Liver (tissue), 9 donors: ENCODE data around the gene CHRNB2. TPM values are rescaled to one million over a fixed set of nuclear protein-coding genes. Genes with fewer than 3 reads are reported as not detected.

ENCODE experiments used
- DNase-seq: peaks from one replicate; pipeline ENCODE4 v3.0.0-alpha.2; 2017; ENCODE audit warnings: low spot score
- H3K27ac ChIP-seq, 2 donors: one replicate each; pipeline ENCODE4 v1.7.0; 2013; ENCODE audit warnings: inconsistent platforms in 2 of 2, low read length in 2 of 2, control low read depth in 1 of 2, low read depth in 1 of 2, mild to moderate bottlenecking in 1 of 2
- H3K27me3 ChIP-seq, 4 donors: one replicate each; pipeline versions ENCODE4 v1.6.1 to v1.7.0; 2013; ENCODE audit warnings: low read length in 3 of 4, inconsistent platforms in 1 of 4, mild to moderate bottlenecking in 1 of 4, moderate library complexity in 1 of 4; ENCODE audit not compliant: control insufficient read depth in 4 of 4, insufficient read depth in 4 of 4
- H3K36me3 ChIP-seq, 4 donors: one replicate each; pipeline versions ENCODE4 v1.6.1 to v1.7.0; 2013; ENCODE audit warnings: low read length in 3 of 4, mild to moderate bottlenecking in 3 of 4, low read depth in 1 of 4, moderate library complexity in 1 of 4; ENCODE audit not compliant: control insufficient read depth in 4 of 4, insufficient read depth in 3 of 4
- H3K4me1 ChIP-seq, 4 donors: one replicate each; pipeline versions ENCODE4 v1.6.1 to v1.7.0; 2013; ENCODE audit warnings: low read length in 3 of 4, mild to moderate bottlenecking in 3 of 4, moderate library complexity in 1 of 4; ENCODE audit not compliant: control insufficient read depth in 4 of 4, insufficient read depth in 4 of 4
- H3K4me3 ChIP-seq, 3 donors: one replicate each; pipeline versions ENCODE4 v1.6.1 to v1.7.0; 2013; ENCODE audit warnings: low read length in 3 of 3, control low read depth in 1 of 3, low read depth in 1 of 3, mild to moderate bottlenecking in 1 of 3
- H3K9ac ChIP-seq, 2 donors: one replicate each; pipeline ENCODE4 v1.7.0; 2013; ENCODE audit warnings: low read length in 2 of 2, mild to moderate bottlenecking in 2 of 2, moderate library complexity in 2 of 2, control low read depth in 1 of 2, low read depth in 1 of 2
- H3K9me3 ChIP-seq, 4 donors: one replicate each; pipeline versions ENCODE4 v1.6.1 to v1.7.0; 2013; ENCODE audit warnings: low read length in 3 of 4; ENCODE audit not compliant: control insufficient read depth in 4 of 4
- ATF3 ChIP-seq: IDR thresholded peaks from 2 replicates; pipeline ENCODE4 v1.6.1; 2016; ENCODE audit warnings: antibody characterized with exemption
- CTCF ChIP-seq: fragments of 150-350 bp; IDR thresholded peaks from 2 replicates; pipeline ENCODE4 v1.5.1; 2017; ENCODE audit warnings: improper control_type of control experiment, low read depth, low read length; ENCODE audit not compliant: missing input control
- EGR1 ChIP-seq, 2 donors: IDR thresholded peaks; 2 replicates each; pipeline ENCODE4 v1.6.1; 2016 to 2018; ENCODE audit warnings: antibody characterized with exemption in 2 of 2, low read depth in 2 of 2
- FOXA1 ChIP-seq: IDR thresholded peaks from 2 replicates; pipeline ENCODE4 v1.6.1; 2016; ENCODE audit warnings: antibody characterized with exemption
- FOXA2 ChIP-seq: IDR thresholded peaks from 2 replicates; pipeline ENCODE4 v1.6.1; 2016; ENCODE audit warnings: antibody characterized with exemption
- GABPA ChIP-seq, 2 donors: IDR thresholded peaks in 1 of 2; conservative IDR thresholded peaks in 1 of 2; 2 replicates each; pipeline ENCODE4 v1.6.1; 2016; ENCODE audit warnings: antibody characterized with exemption in 2 of 2, mild to moderate bottlenecking in 1 of 2, moderate library complexity in 1 of 2
- HNF4A ChIP-seq, 2 donors: conservative IDR thresholded peaks; 2 replicates each; pipeline ENCODE4 v1.6.1; 2016; ENCODE audit warnings: antibody characterized with exemption in 2 of 2, mild to moderate bottlenecking in 2 of 2
- HNF4G ChIP-seq: IDR thresholded peaks from 2 replicates; pipeline ENCODE4 v1.6.1; 2016; ENCODE audit warnings: antibody characterized with exemption
- JUND ChIP-seq, 2 donors: IDR thresholded peaks; 2 replicates each; pipeline ENCODE4 v1.6.1; 2016; ENCODE audit warnings: antibody characterized with exemption in 2 of 2
- NR2F2 ChIP-seq: IDR thresholded peaks from 2 replicates; pipeline ENCODE4 v1.6.1; 2016; ENCODE audit warnings: antibody characterized with exemption
- RAD21 ChIP-seq, 2 donors: IDR thresholded peaks; 2 replicates each; pipeline ENCODE4 v1.6.1; 2016; ENCODE audit warnings: antibody characterized with exemption in 2 of 2, mild to moderate bottlenecking in 2 of 2
- RXRA ChIP-seq, 2 donors: IDR thresholded peaks; 2 replicates each; pipeline ENCODE4 v1.6.1; 2017 to 2018; ENCODE audit warnings: antibody characterized with exemption in 2 of 2, mild to moderate bottlenecking in 1 of 2
- SP1 ChIP-seq: IDR thresholded peaks from 2 replicates; pipeline ENCODE4 v1.6.1; 2018; ENCODE audit warnings: antibody characterized with exemption, mild to moderate bottlenecking
- TAF1 ChIP-seq: conservative IDR thresholded peaks from 2 replicates; pipeline ENCODE4 v1.6.1; 2016; ENCODE audit warnings: antibody characterized with exemption, mild to moderate bottlenecking
- YY1 ChIP-seq: IDR thresholded peaks from 2 replicates; pipeline ENCODE4 v1.6.1; 2016; ENCODE audit warnings: antibody characterized with exemption, mild to moderate bottlenecking
- WGBS: extraction: QIAGEN DNeasy Blood & Tissue Kit; methylation state at CpG from one replicate; pipeline ENCODE4 v1.1.7; 2013; 5-methylcytosine and 5-hydroxymethylcytosine counted together
- polyA plus RNA-seq, 2 donors: library from polyadenylated mRNA; stranded (reverse) in 1 of 2; unstranded in 1 of 2; fragments of 200-250 nt in 1 of 2; fragments of >200 nt in 1 of 2; fragmentation: Nextera tagmentation in 1 of 2; extraction: Ambion mirVana in 1 of 2; gene quantifications; one replicate each; pipeline versions ENCODE4 v1.2.1 to v1.2.3, GENCODE V29; 2013 to 2015
- total RNA-seq, 2 donors: library from RNA; depleted of rRNA; stranded (reverse); fragments of >200 nt; gene quantifications; one replicate each; pipeline ENCODE4 v1.2.3, GENCODE V29; 2014
- TF ChIP-seq, protein P1 (sequence below): IDR thresholded peaks from 2 replicates; pipeline ENCODE4 v1.6.1; 2016; ENCODE audit warnings: antibody characterized with exemption
- TF ChIP-seq, protein P2 (sequence below): IDR thresholded peaks from 2 replicates; pipeline ENCODE4 v1.6.1; 2016; ENCODE audit warnings: antibody characterized with exemption, mild to moderate bottlenecking
- donor health status: healthy.
- donor health status: healthy.
- donor health status: healthy.
- donor health status: healthy.
- donor health status: healthy.

The CHRNB2 gene
- total and polyA plus RNA-seq, 4 donors: under 0.01 to 0.06 (median 0.01) TPM; not detected in 1

GRCh38 chr1:154609398-154610380, 42.1 kb downstream of the CHRNB2 start (continued):
- TF ChIP-seq HNF4A (conservative IDR thresholded peaks at IDR 0.05): no peak

GRCh38 chr1:154611150-154611862, 43.7 kb downstream of the CHRNB2 start:
- Histone ChIP-seq H3K4me1 (peaks cover 2 to 19% (median 8%) of the 10 kb centered on the region in 4 donors), H3K36me3 (no peaks in the 10 kb centered on the region), H3K27ac (no peak overlapping the region), H3K4me3 (no peak overlapping the region), H3K27me3 (no peaks in the 10 kb centered on the region), H3K9ac (no peak overlapping the region), H3K9me3 (no peaks in the 10 kb centered on the region)
- 80% methylated on average over 10 of the region's 10 CpGs for WGBS
- TF ChIP-seq HNF4G (no peak), FOXA1 (no peak), SP1 (no peak), YY1 (no peak), JUND (IDR thresholded peaks at IDR 0.05) (no peak), ATF3 (no peak), FOXA2 (no peak), RXRA (IDR thresholded peaks at IDR 0.05) (no peak), GABPA (IDR thresholded peaks at IDR 0.05 in 1 of 2, conservative IDR thresholded peaks at IDR 0.05 in 1 of 2) (no peak), TAF1 (no peak)
- TF ChIP-seq, protein P1, sequence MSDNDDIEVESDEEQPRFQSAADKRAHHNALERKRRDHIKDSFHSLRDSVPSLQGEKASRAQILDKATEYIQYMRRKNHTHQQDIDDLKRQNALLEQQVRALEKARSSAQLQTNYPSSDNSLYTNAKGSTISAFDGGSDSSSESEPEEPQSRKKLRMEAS: no peak
- DNase-seq: no peak

GRCh38 chr1:154614247-154614646, 46.7 kb downstream of the CHRNB2 start:
- no peak for DNase-seq
- Histone ChIP-seq H3K9ac (no peak overlapping the region), H3K9me3 (no peaks in the 10 kb centered on the region), H3K36me3 (no peaks in the 10 kb centered on the region), H3K4me1 (peaks cover 0 to 9% (median 4%) of the 10 kb centered on the region in 4 donors), H3K27me3 (no peaks in the 10 kb centered on the region), H3K27ac (no peak overlapping the region), H3K4me3 (no peak overlapping the region)
- 97% methylated on average over 4 of the region's 4 CpGs for WGBS
- no peak for TF ChIP-seq RAD21 (IDR thresholded peaks at IDR 0.05)
- no peak for TF ChIP-seq NR2F2
- no peak for TF ChIP-seq TAF1
- TF ChIP-seq, protein P2, sequence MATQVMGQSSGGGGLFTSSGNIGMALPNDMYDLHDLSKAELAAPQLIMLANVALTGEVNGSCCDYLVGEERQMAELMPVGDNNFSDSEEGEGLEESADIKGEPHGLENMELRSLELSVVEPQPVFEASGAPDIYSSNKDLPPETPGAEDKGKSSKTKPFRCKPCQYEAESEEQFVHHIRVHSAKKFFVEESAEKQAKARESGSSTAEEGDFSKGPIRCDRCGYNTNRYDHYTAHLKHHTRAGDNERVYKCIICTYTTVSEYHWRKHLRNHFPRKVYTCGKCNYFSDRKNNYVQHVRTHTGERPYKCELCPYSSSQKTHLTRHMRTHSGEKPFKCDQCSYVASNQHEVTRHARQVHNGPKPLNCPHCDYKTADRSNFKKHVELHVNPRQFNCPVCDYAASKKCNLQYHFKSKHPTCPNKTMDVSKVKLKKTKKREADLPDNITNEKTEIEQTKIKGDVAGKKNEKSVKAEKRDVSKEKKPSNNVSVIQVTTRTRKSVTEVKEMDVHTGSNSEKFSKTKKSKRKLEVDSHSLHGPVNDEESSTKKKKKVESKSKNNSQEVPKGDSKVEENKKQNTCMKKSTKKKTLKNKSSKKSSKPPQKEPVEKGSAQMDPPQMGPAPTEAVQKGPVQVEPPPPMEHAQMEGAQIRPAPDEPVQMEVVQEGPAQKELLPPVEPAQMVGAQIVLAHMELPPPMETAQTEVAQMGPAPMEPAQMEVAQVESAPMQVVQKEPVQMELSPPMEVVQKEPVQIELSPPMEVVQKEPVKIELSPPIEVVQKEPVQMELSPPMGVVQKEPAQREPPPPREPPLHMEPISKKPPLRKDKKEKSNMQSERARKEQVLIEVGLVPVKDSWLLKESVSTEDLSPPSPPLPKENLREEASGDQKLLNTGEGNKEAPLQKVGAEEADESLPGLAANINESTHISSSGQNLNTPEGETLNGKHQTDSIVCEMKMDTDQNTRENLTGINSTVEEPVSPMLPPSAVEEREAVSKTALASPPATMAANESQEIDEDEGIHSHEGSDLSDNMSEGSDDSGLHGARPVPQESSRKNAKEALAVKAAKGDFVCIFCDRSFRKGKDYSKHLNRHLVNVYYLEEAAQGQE: no peak
- TF ChIP-seq RXRA (IDR thresholded peaks at IDR 0.05): no peak
- TF ChIP-seq YY1: no peak
- no peak for TF ChIP-seq FOXA1
- no peak for TF ChIP-seq HNF4A (conservative IDR thresholded peaks at IDR 0.05)
- TF ChIP-seq ATF3: no peak
- no peak for TF ChIP-seq GABPA (IDR thresholded peaks at IDR 0.05 in 1 of 2, conservative IDR thresholded peaks at IDR 0.05 in 1 of 2)
- TF ChIP-seq, protein P1: no peak
- TF ChIP-seq EGR1 (IDR thresholded peaks at IDR 0.05; ENCODE audit: low read depth in 2 of 2): no peak
- TF ChIP-seq CTCF: no peak
- no peak for TF ChIP-seq SP1
